H1 (cell line): Measurements from ENCODE around the gene FAS. TPM values are rescaled to one million over a fixed set of nuclear protein-coding genes. Genes with fewer than 3 reads are reported as not detected.

ENCODE experiments used
- CTCF ChIA-PET: fragments of 300-600 bp; sonication (Branson Sonifier 250); formaldehyde crosslinking; loops from one replicate; lab custom pipeline; 2021; ENCODE audit not compliant: partially characterized antibody; lab: Charles Lee
- POLR2A ChIA-PET: fragments of 300-600 bp; sonication (Branson Sonifier 250); formaldehyde crosslinking; loops from one replicate; lab custom pipeline; 2021; ENCODE audit warnings: inconsistent platforms; ENCODE audit not compliant: partially characterized antibody; lab: Charles Lee
- DNase-seq, 2 experiments: peaks; one replicate each; pipeline versions ENCODE4 v3.0.0 to v3.0.0-alpha.2; 2010 to 2022; ENCODE audit warnings: low spot score in 2 of 2, low read depth in 1 of 2, mixed read lengths in 1 of 2
- FAIRE-seq: peaks from 2 replicates; lab custom pipeline; 2011; peaks lifted over from hg19 to GRCh38; lab: Jason Lieb, UNC
- H2AFZ ChIP-seq: 2 replicates; pipeline ENCODE4 v1.8.1; 2012; ENCODE audit warnings: low read length, inconsistent platforms
- H2AK5ac ChIP-seq: 2 replicates; pipeline ENCODE4 v1.6.1; 2013; ENCODE audit warnings: low read depth, low read length
- H2BK120ac ChIP-seq: replicated peaks from 2 replicates; pipeline ENCODE3; 2013; ENCODE audit warnings: low read depth, low read length, inconsistent platforms
- H2BK12ac ChIP-seq: 2 replicates; pipeline ENCODE4 v1.6.1; 2013; ENCODE audit warnings: low read depth, low read length
- H2BK15ac ChIP-seq: 2 replicates; pipeline ENCODE4 v1.6.1; 2013; ENCODE audit warnings: low read length
- H2BK20ac ChIP-seq: 2 replicates; pipeline ENCODE4 v1.6.1; 2013; ENCODE audit warnings: low read length
- H2BK5ac ChIP-seq: 2 replicates; pipeline ENCODE4 v1.6.1; 2013; ENCODE audit warnings: low read depth, low read length
- H3K14ac ChIP-seq: 2 replicates; pipeline ENCODE4 v1.6.1; 2013; ENCODE audit warnings: inconsistent platforms; ENCODE audit not compliant: insufficient read length
- H3K18ac ChIP-seq: 2 replicates; pipeline ENCODE4 v1.6.1; 2013; ENCODE audit warnings: low read length; ENCODE audit errors: extremely low read depth
- H3K23ac ChIP-seq: 2 replicates; pipeline ENCODE4 v1.6.1; 2013; ENCODE audit warnings: inconsistent platforms; ENCODE audit not compliant: insufficient read length
- H3K23me2 ChIP-seq: 2 replicates; pipeline ENCODE4 v1.6.1; 2013; ENCODE audit warnings: low read depth, low read length
- H3K27ac ChIP-seq: 2 replicates; pipeline ENCODE4 v1.6.1; 2011; ENCODE audit warnings: low read depth, low read length, inconsistent platforms
- H3K27me3 ChIP-seq, 4 experiments: replicated peaks in 1 of 4; 1 replicate in 1 of 4; 2 replicates in 3 of 4; pipeline versions ENCODE4 v1.6.1 to v1.8.1; 2011 to 2013; ENCODE audit warnings: low read length in 3 of 4, mild to moderate bottlenecking in 3 of 4, inconsistent platforms in 2 of 4, mixed read lengths in 2 of 4, moderate library complexity in 1 of 4; ENCODE audit not compliant: control insufficient read depth in 3 of 4, insufficient read depth in 3 of 4; ENCODE audit errors: extremely low read depth in 1 of 4
- H3K36me3 ChIP-seq, 4 experiments: 2 replicates each; pipeline versions ENCODE4 v1.6.1 to v1.8.1; 2011 to 2013; ENCODE audit warnings: mild to moderate bottlenecking in 4 of 4, low read length in 3 of 4, moderate library complexity in 2 of 4, control low read depth in 1 of 4, inconsistent platforms in 1 of 4; ENCODE audit not compliant: insufficient read depth in 4 of 4, control insufficient read depth in 2 of 4
- H3K4ac ChIP-seq: replicated peaks from 2 replicates; pipeline ENCODE3; 2013; ENCODE audit warnings: low read length, low read depth, mixed read lengths, inconsistent platforms; ENCODE audit not compliant: insufficient read length
- H3K4me1 ChIP-seq, 4 experiments: replicated peaks in 1 of 4; 1 replicate in 1 of 4; 2 replicates in 3 of 4; pipeline versions ENCODE4 v1.6.1 to v1.8.1; 2011 to 2013; ENCODE audit warnings: low read length in 3 of 4, inconsistent platforms in 2 of 4, mixed read lengths in 1 of 4; ENCODE audit not compliant: insufficient read depth in 4 of 4, control insufficient read depth in 3 of 4
- H3K4me2 ChIP-seq, 2 experiments: 2 replicates each; pipeline versions ENCODE4 v1.6.1 to v1.8.1; 2011 to 2013; ENCODE audit warnings: low read depth in 2 of 2, low read length in 2 of 2, control low read depth in 1 of 2, inconsistent platforms in 1 of 2, mild to moderate bottlenecking in 1 of 2; ENCODE audit not compliant: insufficient read depth in 1 of 2
- H3K4me3 ChIP-seq, 4 experiments: fragments of 200-600, 300-600 bp in 1 of 4; sonication (generic), shearing (Covaris generic), sonication (Bioruptor Twin) in 1 of 4; 2 replicates each; pipeline versions ENCODE4 v1.5.1 to v1.8.1; 2011 to 2016; ENCODE audit warnings: low read length in 4 of 4, low read depth in 3 of 4, control low read depth in 2 of 4, inconsistent platforms in 2 of 4, mild to moderate bottlenecking in 2 of 4, mixed read lengths in 1 of 4, moderate library complexity in 1 of 4; ENCODE audit not compliant: insufficient read depth in 2 of 4; ENCODE audit errors: extremely low read depth in 1 of 4
- H3K56ac ChIP-seq: replicated peaks from 2 replicates; pipeline ENCODE3; 2013; ENCODE audit warnings: low read depth, mild to moderate bottlenecking, mixed read lengths, low read length, inconsistent platforms; ENCODE audit not compliant: insufficient read length
- H3K79me1 ChIP-seq: 2 replicates; pipeline ENCODE4 v1.6.1; 2013; ENCODE audit warnings: low read depth, low read length, control low read depth
- H3K79me2 ChIP-seq, 2 experiments: 2 replicates each; pipeline versions ENCODE4 v1.6.1 to v1.8.1; 2012 to 2013; ENCODE audit warnings: low read length in 2 of 2, mild to moderate bottlenecking in 2 of 2, inconsistent platforms in 1 of 2; ENCODE audit not compliant: insufficient read depth in 2 of 2, control insufficient read depth in 1 of 2
- H3K9ac ChIP-seq, 4 experiments: replicated peaks in 1 of 4; 1 replicate in 1 of 4; 2 replicates in 3 of 4; pipeline versions ENCODE4 v1.6.1 to v1.8.1; 2011 to 2013; ENCODE audit warnings: low read depth in 3 of 4, low read length in 3 of 4, control low read depth in 2 of 4, mild to moderate bottlenecking in 2 of 4, moderate library complexity in 2 of 4, inconsistent platforms in 1 of 4; ENCODE audit errors: extremely low read depth in 1 of 4
- H3K9me3 ChIP-seq, 2 experiments: 2 replicates each; pipeline versions ENCODE4 v1.6.1 to v1.8.1; 2012 to 2013; ENCODE audit warnings: mild to moderate bottlenecking in 2 of 2, moderate library complexity in 2 of 2, control low read depth in 1 of 2, inconsistent platforms in 1 of 2, low read depth in 1 of 2, low read length in 1 of 2, mixed read lengths in 1 of 2; ENCODE audit not compliant: insufficient read depth in 2 of 2
- H4K20me1 ChIP-seq, 2 experiments: replicated peaks in 1 of 2; 2 replicates each; pipeline versions ENCODE3 to v1.8.1; 2011 to 2013; ENCODE audit warnings: inconsistent platforms in 2 of 2, low read length in 2 of 2, mild to moderate bottlenecking in 1 of 2; ENCODE audit not compliant: insufficient read depth in 2 of 2, control insufficient read depth in 1 of 2
- H4K5ac ChIP-seq: 2 replicates; pipeline ENCODE4 v1.6.1; 2013; ENCODE audit warnings: low read length, low read depth, mixed read lengths, inconsistent platforms; ENCODE audit not compliant: insufficient read length
- H4K8ac ChIP-seq: 2 replicates; pipeline ENCODE4 v1.8.0; 2013; ENCODE audit warnings: mild to moderate bottlenecking, moderate library complexity, low read length, inconsistent platforms; ENCODE audit not compliant: insufficient read depth; ENCODE audit errors: extremely low read depth
- H4K91ac ChIP-seq: replicated peaks from 2 replicates; pipeline ENCODE3; 2013; ENCODE audit warnings: low read length, mixed read lengths, inconsistent platforms; ENCODE audit not compliant: insufficient read length
- BRCA1 ChIP-seq: IDR thresholded peaks from 2 replicates; pipeline ENCODE4 v1.6.1; 2012; ENCODE audit warnings: low read depth, low read length, improper control_type of control experiment
- HDAC2 ChIP-seq, 2 experiments: fragments of 300-600 bp in 1 of 2; sonication (generic) in 1 of 2; IDR thresholded peaks; 2 replicates each; pipeline ENCODE4 v1.6.1; 2011 to 2012; ENCODE audit warnings: low read depth in 2 of 2, low read length in 2 of 2, mild to moderate bottlenecking in 2 of 2, moderate library complexity in 2 of 2, borderline replicate concordance in 1 of 2, inconsistent platforms in 1 of 2
- KDM5A ChIP-seq: fragments of 200-600 bp; IDR thresholded peaks from 2 replicates; pipeline ENCODE4 v1.7.1; 2012; ENCODE audit warnings: mild to moderate bottlenecking, low read length, inconsistent platforms, mixed read lengths
- POLR2AphosphoS5 ChIP-seq: IDR thresholded peaks from 2 replicates; pipeline ENCODE4 v1.6.1; 2011; ENCODE audit warnings: low read depth, low read length
- SP1 ChIP-seq: IDR thresholded peaks from 2 replicates; pipeline ENCODE4 v1.6.1; 2011; ENCODE audit warnings: low read depth, low read length
- YY1 ChIP-seq: IDR thresholded peaks from 2 replicates; pipeline ENCODE4 v1.6.1; 2011; ENCODE audit warnings: low read depth, mild to moderate bottlenecking, low read length
- WGBS, 2 experiments: shearing (Covaris generic) in 1 of 2; methylation state at CpG; one replicate each; pipeline versions ENCODE4 v1.1.6 to v1.1.7; 2013 to 2015; ENCODE audit warnings: low lambda C conversion rate in 2 of 2, mixed read lengths in 2 of 2, inconsistent platforms in 1 of 2, low coverage in 1 of 2, missing lambda C conversion rate in 1 of 2; ENCODE audit not compliant: insufficient replicate concordance in 2 of 2, insufficient coverage in 1 of 2, insufficient read length in 1 of 2; ENCODE audit errors: extremely low coverage in 1 of 2, missing lambda C conversion rate in 1 of 2; 5-methylcytosine and 5-hydroxymethylcytosine counted together
- polyA plus RNA-seq, 7 experiments: library from polyadenylated mRNA; depleted of rRNA in 3 of 7; stranded (reverse) in 5 of 7; unstranded in 2 of 7; fragments of >200 nt in 5 of 7; fragments of 200-250 nt in 2 of 7; gene quantifications; 1 replicate in 5 of 7; 2 replicates in 1 of 7; 4 replicates in 1 of 7; pipeline versions ENCODE4 v1.2.1 to v1.2.3, GENCODE V29; 2011 to 2013; ENCODE audit warnings: missing spikeins in 2 of 7, mixed read lengths in 2 of 7
- total RNA-seq: library from RNA; stranded (reverse); fragmentation: NEBNext Ultra II Directional; extraction: Animal tissue kit (Norgen Biotek cat#: 25700); gene quantifications from 2 replicates; pipeline ENCODE4 v1.2.1, GENCODE V29; 2021
- TF ChIP-seq, protein P1 (sequence below): IDR thresholded peaks from 2 replicates; pipeline ENCODE4 v1.6.1; 2012; ENCODE audit warnings: low read length, inconsistent platforms

Gene FAS
- total and polyA plus RNA-seq, 2 of the 8 experiments (the other 6 are each of a cell fraction or from before 2014, with no cell fraction given) = 4.0 to 6.7 TPM

DNA sequence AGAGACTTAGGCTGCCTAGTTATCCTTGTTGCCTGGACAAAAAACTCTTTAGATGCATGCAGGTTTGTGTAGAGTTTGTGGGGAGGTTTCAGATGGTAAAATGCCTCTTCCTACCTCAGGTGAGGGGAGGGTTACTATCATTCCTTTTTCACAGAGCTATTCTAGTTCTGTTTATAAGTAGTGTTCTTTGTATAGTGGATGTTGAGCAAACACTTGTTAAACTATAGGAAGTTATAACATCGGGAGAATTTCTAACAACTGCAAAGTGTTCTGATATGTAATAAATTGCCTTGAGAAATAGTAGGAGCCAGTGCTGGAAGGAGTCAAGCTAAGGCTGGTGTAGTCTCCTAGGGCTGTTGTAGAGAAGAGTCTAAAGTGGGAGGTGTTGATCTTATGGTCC, 6.7 kb upstream of the FAS start:
- Histone ChIP-seq H2AFZ (no peak overlapping the region), H3K18ac (no peak overlapping the region), H3K79me2 (no peaks in the 10 kb centered on the region), H3K9me3 (no peaks in the 10 kb centered on the region), H4K8ac (no peak overlapping the region), H3K9ac (no peak overlapping the region), H4K91ac (no peak overlapping the region), H3K27me3 (no peaks in the 10 kb centered on the region), H3K4me2 (no peak overlapping the region), H3K23me2 (no peaks in the 10 kb centered on the region), H3K23ac (no peak overlapping the region), H3K4ac (no peak overlapping the region), H4K20me1 (no peaks in the 10 kb centered on the region), H2AK5ac (no peak overlapping the region), H2BK12ac (no peak overlapping the region), H3K79me1 (no peaks in the 10 kb centered on the region), H3K27ac (no peak overlapping the region), H2BK5ac (no peak overlapping the region), H3K4me1 (peaks cover 0 to 4% (median 0%) of the 10 kb centered on the region in 4 experiments; a peak in 1 of 7 replicates), H3K36me3 (no peaks in the 10 kb centered on the region), H2BK120ac (no peak overlapping the region), H3K56ac (no peak overlapping the region), H3K4me3 (no peak overlapping the region), H2BK20ac (no peak overlapping the region), H3K14ac (no peak overlapping the region), H2BK15ac (no peak overlapping the region), H4K5ac (no peak overlapping the region)
- WGBS, 2 experiments = 100% methylated on average over 1 of the region's 1 CpG; no CpG with 5 or more reads in 1 of the 2 experiments
- CTCF ChIA-PET = interaction anchor here (2.9 kb wide), 1 partner anchor 51 kb away, joined by 12 read pairs; no protein-coding TSS in a partner anchor
- FAIRE-seq (no peak), DNase-seq (no peak)
- TF ChIP-seq SP1 (no peak), HDAC2 (IDR thresholded peaks at IDR 0.05; ENCODE audit: borderline replicate concordance in 1 of 2, low read depth in 2 of 2, low read length in 2 of 2) (no peak), BRCA1 (no peak), KDM5A (no peak), POLR2AphosphoS5 (no peak), YY1 (no peak)
- TF ChIP-seq, protein P1, sequence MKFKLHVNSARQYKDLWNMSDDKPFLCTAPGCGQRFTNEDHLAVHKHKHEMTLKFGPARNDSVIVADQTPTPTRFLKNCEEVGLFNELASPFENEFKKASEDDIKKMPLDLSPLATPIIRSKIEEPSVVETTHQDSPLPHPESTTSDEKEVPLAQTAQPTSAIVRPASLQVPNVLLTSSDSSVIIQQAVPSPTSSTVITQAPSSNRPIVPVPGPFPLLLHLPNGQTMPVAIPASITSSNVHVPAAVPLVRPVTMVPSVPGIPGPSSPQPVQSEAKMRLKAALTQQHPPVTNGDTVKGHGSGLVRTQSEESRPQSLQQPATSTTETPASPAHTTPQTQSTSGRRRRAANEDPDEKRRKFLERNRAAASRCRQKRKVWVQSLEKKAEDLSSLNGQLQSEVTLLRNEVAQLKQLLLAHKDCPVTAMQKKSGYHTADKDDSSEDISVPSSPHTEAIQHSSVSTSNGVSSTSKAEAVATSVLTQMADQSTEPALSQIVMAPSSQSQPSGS = no peak
- POLR2A ChIA-PET = interaction anchor here (0.6 kb wide), 1 partner anchor 38 kb away, joined by 3 read pairs; no protein-coding TSS in a partner anchor
